SK-N-SH treated with all-trans-retinoic acid at 6 μM for 48 hours (cell line): ENCODE measurements around the gene RIOX2.

Source experiments
- ATAC-seq: fragments of 200-7000 bp; cut with Tn5 transposase; 3 replicates; pipeline ENCODE4 v1.9.1; 2020; ENCODE audit warnings: mild to moderate bottlenecking, moderate library complexity
- ARNTL ChIP-seq: fragments of 450-650 bp; formaldehyde crosslinking; IDR thresholded peaks from 2 replicates; pipeline ENCODE4 v1.5.0; 2020; ENCODE audit warnings: low read depth, mild to moderate bottlenecking, moderate library complexity, borderline replicate concordance
- BACH2 ChIP-seq: fragments of 250-450 bp; sonication (Bioruptor Pico); IDR thresholded peaks from 2 replicates; pipeline ENCODE4 v1.9.0; 2021; ENCODE audit warnings: mild to moderate bottlenecking, borderline replicate concordance
- CSDC2 ChIP-seq: fragments of 250-450 bp; sonication (Bioruptor Pico); IDR thresholded peaks from 2 replicates; pipeline ENCODE4 v1.5.0; 2020; ENCODE audit warnings: mild to moderate bottlenecking, moderate library complexity
- ESRRG ChIP-seq: fragments of 250-450 bp; sonication (Bioruptor Pico); IDR thresholded peaks from 2 replicates; pipeline ENCODE4 v1.6.1; 2021; ENCODE audit warnings: mild to moderate bottlenecking
- GLIS3 ChIP-seq: fragments of 250-450 bp; sonication (Bioruptor Pico); IDR thresholded peaks from 2 replicates; pipeline ENCODE4 v1.5.0; 2020; ENCODE audit warnings: mild to moderate bottlenecking, moderate library complexity
- ISL1 ChIP-seq: fragments of 250-450 bp; sonication (Bioruptor Pico); IDR thresholded peaks from 2 replicates; pipeline ENCODE4 v2.1.2; 2022; ENCODE audit warnings: mild to moderate bottlenecking, moderate library complexity
- OSR1 ChIP-seq: fragments of 250-450 bp; sonication (Bioruptor Pico); IDR thresholded peaks from 2 replicates; pipeline ENCODE4 v1.8.0; 2022; ENCODE audit warnings: moderate library complexity, mild to moderate bottlenecking, inconsistent platforms
- PPARA ChIP-seq: fragments of 250-450 bp; sonication (Bioruptor Pico); IDR thresholded peaks from 2 replicates; pipeline ENCODE4 v1.5.0; 2020; ENCODE audit warnings: mild to moderate bottlenecking, borderline replicate concordance
- RARB ChIP-seq: fragments of 250-450 bp; sonication (Bioruptor Pico); IDR thresholded peaks from 2 replicates; pipeline ENCODE4 v1.8.0; 2021; ENCODE audit warnings: mild to moderate bottlenecking, moderate library complexity
- SNAI2 ChIP-seq: fragments of 250-450 bp; sonication (Bioruptor Pico); IDR thresholded peaks from 2 replicates; pipeline ENCODE4 v1.5.0; 2020; ENCODE audit warnings: mild to moderate bottlenecking, moderate library complexity
- TCF4 ChIP-seq: fragments of 250-450 bp; sonication (Bioruptor Pico); IDR thresholded peaks from 2 replicates; pipeline ENCODE4 v1.8.0; 2021; ENCODE audit warnings: mild to moderate bottlenecking, moderate library complexity, borderline replicate concordance
- TOX ChIP-seq: fragments of 250-450 bp; sonication (Bioruptor Pico); IDR thresholded peaks from 2 replicates; pipeline ENCODE4 v1.8.0; 2021; ENCODE audit warnings: mild to moderate bottlenecking, moderate library complexity, borderline replicate concordance
- ZC3H10 ChIP-seq: fragments of 250-450 bp; sonication (Bioruptor Pico); IDR thresholded peaks from 2 replicates; pipeline ENCODE4 v1.5.1; 2021; ENCODE audit warnings: mild to moderate bottlenecking, moderate library complexity
- ZFP3 ChIP-seq: fragments of 250-450 bp; sonication (Bioruptor Pico); IDR thresholded peaks from 2 replicates; pipeline ENCODE4 v1.5.0; 2020; ENCODE audit warnings: mild to moderate bottlenecking, moderate library complexity
- ZFP30 ChIP-seq: fragments of 450-650 bp; formaldehyde crosslinking; IDR thresholded peaks from 2 replicates; pipeline ENCODE4 v1.5.0; 2022; ENCODE audit warnings: mild to moderate bottlenecking, moderate library complexity
- ZNF70 ChIP-seq: fragments of 450-650 bp; formaldehyde crosslinking; IDR thresholded peaks from 2 replicates; pipeline ENCODE4 v1.5.0; 2020; ENCODE audit warnings: mild to moderate bottlenecking, moderate library complexity
- ZNF8 ChIP-seq: fragments of 450-650 bp; formaldehyde crosslinking; IDR thresholded peaks from 2 replicates; pipeline ENCODE4 v1.5.0; 2020; ENCODE audit warnings: mild to moderate bottlenecking, moderate library complexity
- TF ChIP-seq, protein P1 (sequence below): fragments of 250-450 bp; sonication (Bioruptor Pico); IDR thresholded peaks from 2 replicates; pipeline ENCODE4 v1.8.0; 2021; ENCODE audit warnings: low read depth, mild to moderate bottlenecking, moderate library complexity, borderline replicate concordance
- TF ChIP-seq, protein P2 (sequence below): fragments of 250-450 bp; sonication (Bioruptor Pico); IDR thresholded peaks from 2 replicates; pipeline ENCODE4 v1.5.1; 2020; ENCODE audit warnings: low read depth, mild to moderate bottlenecking, moderate library complexity
- TF ChIP-seq, protein P3 (sequence below): fragments of 250-450 bp; sonication (Bioruptor Pico); IDR thresholded peaks from 2 replicates; pipeline ENCODE4 v1.8.0; 2020; ENCODE audit warnings: mild to moderate bottlenecking, moderate library complexity, borderline replicate concordance
- TF ChIP-seq, protein P4 (sequence below): fragments of 250-450 bp; sonication (Bioruptor Pico); IDR thresholded peaks from 2 replicates; pipeline ENCODE4 v1.5.0; 2020; ENCODE audit warnings: mild to moderate bottlenecking, moderate library complexity

RIOX2 gene

DNA sequence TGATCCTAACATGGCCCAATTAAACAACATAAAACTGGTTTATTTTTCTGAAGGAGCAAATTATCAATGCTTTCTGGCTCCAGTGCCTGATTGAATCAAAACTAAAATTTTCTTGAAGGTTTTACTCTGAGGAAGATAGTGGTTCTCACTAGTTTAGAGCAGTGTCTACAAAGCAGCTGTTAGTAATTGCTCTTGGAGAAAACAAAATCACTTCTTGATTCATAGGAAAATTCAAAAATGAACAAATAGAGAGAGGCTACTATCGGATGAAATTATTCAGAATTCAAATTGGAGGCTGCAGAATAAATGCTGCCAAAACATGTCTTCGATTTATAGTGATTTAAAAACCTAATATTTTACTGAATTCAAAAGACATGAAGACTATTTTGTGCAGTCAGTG lies 15.1 kb upstream of the RIOX2 start:
- TF ChIP-seq ARNTL (CRISPR knock-in tag) (no peak), TOX (no peak), ESRRG (no peak)

DNA sequence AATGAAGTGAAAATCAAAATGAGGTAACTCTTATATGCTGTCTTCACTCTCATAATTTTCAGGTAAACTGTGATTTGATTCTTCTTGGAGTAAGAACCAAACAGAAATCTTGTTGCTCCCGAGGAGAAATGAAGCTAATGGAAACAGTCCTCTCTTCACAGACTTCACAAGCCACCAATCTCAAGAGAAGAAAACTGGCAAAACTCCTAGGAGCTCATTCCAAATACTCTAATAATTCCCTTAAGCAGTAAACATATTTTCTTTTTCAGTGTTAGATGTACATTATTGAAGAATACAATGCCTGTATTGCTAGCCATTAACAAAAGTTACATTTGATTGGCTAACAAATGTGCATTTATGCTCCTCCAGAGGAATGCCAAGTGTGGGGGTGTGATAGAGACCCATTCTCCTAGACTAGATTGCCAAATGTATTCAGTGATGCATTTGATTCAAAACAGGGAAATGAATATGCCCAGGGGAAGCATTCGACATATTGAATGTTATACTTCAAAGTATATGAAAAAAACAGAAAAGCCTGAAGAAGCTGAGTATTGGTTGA lies 11.8 kb upstream of the RIOX2 start:
- TF ChIP-seq GLIS3 (CRISPR knock-in tag) (no peak), OSR1 (CRISPR knock-in tag) (no peak), ZNF70 (CRISPR knock-in tag) (no peak)
- no peak for ATAC-seq

More for the DNA sequence above, 15.1 kb upstream of the RIOX2 start:
- no peak for ATAC-seq

DNA sequence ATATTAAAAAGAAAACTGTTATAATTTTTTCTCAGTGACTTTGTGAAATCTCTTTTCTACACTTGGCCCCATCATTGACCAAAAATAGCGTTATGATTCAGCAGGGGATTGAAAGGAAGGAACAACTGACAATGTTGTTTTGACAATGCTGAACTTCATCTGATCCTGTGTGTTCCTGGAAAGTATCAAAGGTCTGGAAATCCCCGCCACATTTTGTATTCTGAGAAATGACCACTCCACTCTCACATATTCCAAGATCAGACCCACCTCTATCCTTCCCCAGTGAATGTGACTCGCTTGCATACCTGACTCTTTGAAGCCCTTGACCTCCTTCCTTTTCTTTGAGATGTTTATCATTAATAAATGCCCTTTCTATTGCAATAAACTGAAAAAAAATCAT lies 9.7 kb upstream of the RIOX2 start:
- ATAC-seq, result no peak
- no peak for TF ChIP-seq ZNF8 (CRISPR knock-in tag)
- TF ChIP-seq PPARA (CRISPR knock-in tag), result no peak
- TF ChIP-seq ZFP30 (CRISPR knock-in tag), result no peak
- no peak for TF ChIP-seq GLIS3 (CRISPR knock-in tag)
- no peak for TF ChIP-seq SNAI2 (CRISPR knock-in tag)
- no peak for TF ChIP-seq ARNTL (CRISPR knock-in tag)
- no peak for TF ChIP-seq CSDC2
- TF ChIP-seq, protein P1, sequence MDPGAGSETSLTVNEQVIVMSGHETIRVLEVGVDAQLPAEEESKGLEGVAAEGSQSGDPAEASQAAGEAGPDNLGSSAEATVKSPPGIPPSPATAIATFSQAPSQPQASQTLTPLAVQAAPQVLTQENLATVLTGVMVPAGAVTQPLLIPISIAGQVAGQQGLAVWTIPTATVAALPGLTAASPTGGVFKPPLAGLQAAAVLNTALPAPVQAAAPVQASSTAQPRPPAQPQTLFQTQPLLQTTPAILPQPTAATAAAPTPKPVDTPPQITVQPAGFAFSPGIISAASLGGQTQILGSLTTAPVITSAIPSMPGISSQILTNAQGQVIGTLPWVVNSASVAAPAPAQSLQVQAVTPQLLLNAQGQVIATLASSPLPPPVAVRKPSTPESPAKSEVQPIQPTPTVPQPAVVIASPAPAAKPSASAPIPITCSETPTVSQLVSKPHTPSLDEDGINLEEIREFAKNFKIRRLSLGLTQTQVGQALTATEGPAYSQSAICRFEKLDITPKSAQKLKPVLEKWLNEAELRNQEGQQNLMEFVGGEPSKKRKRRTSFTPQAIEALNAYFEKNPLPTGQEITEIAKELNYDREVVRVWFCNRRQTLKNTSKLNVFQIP, result no peak
- TF ChIP-seq, protein P2, sequence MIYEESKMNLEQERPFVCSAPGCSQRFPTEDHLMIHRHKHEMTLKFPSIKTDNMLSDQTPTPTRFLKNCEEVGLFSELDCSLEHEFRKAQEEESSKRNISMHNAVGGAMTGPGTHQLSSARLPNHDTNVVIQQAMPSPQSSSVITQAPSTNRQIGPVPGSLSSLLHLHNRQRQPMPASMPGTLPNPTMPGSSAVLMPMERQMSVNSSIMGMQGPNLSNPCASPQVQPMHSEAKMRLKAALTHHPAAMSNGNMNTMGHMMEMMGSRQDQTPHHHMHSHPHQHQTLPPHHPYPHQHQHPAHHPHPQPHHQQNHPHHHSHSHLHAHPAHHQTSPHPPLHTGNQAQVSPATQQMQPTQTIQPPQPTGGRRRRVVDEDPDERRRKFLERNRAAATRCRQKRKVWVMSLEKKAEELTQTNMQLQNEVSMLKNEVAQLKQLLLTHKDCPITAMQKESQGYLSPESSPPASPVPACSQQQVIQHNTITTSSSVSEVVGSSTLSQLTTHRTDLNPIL (CRISPR knock-in tag), result no peak
- no peak for TF ChIP-seq ESRRG
- TF ChIP-seq, protein P3, sequence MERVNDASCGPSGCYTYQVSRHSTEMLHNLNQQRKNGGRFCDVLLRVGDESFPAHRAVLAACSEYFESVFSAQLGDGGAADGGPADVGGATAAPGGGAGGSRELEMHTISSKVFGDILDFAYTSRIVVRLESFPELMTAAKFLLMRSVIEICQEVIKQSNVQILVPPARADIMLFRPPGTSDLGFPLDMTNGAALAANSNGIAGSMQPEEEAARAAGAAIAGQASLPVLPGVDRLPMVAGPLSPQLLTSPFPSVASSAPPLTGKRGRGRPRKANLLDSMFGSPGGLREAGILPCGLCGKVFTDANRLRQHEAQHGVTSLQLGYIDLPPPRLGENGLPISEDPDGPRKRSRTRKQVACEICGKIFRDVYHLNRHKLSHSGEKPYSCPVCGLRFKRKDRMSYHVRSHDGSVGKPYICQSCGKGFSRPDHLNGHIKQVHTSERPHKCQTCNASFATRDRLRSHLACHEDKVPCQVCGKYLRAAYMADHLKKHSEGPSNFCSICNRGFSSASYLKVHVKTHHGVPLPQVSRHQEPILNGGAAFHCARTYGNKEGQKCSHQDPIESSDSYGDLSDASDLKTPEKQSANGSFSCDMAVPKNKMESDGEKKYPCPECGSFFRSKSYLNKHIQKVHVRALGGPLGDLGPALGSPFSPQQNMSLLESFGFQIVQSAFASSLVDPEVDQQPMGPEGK, result no peak
- TF ChIP-seq, all 23 proteins: peak for 0

DNA sequence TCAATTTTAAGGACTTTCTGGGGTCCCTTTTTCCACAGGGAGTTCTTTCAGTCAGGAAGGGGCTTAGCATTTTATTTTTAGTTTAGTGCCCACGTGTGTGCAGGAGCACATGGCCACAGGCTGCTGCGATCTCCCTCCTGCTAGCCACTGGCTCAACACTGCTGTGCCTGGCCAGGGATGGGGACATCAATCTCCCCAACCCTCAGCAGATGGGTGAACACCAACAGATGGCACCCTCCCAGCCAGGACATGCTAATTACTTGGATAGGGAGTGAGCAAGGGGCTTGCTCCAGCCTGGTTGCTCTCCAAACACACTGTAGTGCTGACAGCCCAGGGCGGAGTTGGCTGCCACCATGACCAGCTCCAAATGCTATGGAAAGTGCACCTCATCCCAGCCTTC lies 7.4 kb upstream of the RIOX2 start:
- ATAC-seq, result no peak
- TF ChIP-seq ISL1 (CRISPR knock-in tag) (no peak), TOX (no peak), ZNF8 (CRISPR knock-in tag) (no peak)
- TF ChIP-seq, all 23 proteins: peak for 0

DNA sequence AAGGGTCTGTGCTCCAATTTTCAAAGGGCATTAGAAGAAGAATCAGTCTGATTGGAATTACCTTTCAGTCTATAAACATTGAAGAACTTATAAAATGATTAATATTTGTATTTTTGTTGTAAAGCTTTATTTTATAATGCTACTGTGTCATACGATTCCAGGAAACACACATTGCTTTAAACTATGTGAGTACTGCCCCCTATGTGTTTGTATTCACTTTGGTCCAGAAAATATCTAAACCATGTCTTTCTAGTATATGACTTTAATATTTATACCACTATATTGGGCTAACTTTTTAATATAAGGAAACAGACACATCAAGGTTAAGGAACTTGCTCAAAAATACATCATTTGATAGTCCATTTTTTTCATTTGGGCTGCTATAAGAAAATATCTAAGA lies 3.2 kb upstream of the RIOX2 start:
- ATAC-seq, result no peak
- no peak for TF ChIP-seq RARB
- no peak for TF ChIP-seq ARNTL (CRISPR knock-in tag)
- no peak for TF ChIP-seq GLIS3 (CRISPR knock-in tag)
- TF ChIP-seq, protein P2 (CRISPR knock-in tag), result no peak
- TF ChIP-seq, protein P1, result no peak
- TF ChIP-seq, protein P4, sequence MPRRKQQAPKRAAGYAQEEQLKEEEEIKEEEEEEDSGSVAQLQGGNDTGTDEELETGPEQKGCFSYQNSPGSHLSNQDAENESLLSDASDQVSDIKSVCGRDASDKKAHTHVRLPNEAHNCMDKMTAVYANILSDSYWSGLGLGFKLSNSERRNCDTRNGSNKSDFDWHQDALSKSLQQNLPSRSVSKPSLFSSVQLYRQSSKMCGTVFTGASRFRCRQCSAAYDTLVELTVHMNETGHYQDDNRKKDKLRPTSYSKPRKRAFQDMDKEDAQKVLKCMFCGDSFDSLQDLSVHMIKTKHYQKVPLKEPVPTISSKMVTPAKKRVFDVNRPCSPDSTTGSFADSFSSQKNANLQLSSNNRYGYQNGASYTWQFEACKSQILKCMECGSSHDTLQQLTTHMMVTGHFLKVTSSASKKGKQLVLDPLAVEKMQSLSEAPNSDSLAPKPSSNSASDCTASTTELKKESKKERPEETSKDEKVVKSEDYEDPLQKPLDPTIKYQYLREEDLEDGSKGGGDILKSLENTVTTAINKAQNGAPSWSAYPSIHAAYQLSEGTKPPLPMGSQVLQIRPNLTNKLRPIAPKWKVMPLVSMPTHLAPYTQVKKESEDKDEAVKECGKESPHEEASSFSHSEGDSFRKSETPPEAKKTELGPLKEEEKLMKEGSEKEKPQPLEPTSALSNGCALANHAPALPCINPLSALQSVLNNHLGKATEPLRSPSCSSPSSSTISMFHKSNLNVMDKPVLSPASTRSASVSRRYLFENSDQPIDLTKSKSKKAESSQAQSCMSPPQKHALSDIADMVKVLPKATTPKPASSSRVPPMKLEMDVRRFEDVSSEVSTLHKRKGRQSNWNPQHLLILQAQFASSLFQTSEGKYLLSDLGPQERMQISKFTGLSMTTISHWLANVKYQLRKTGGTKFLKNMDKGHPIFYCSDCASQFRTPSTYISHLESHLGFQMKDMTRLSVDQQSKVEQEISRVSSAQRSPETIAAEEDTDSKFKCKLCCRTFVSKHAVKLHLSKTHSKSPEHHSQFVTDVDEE (CRISPR knock-in tag), result no peak
- no peak for TF ChIP-seq ESRRG
- TF ChIP-seq TOX, result no peak
- TF ChIP-seq ZNF8 (CRISPR knock-in tag), result no peak
- TF ChIP-seq ZFP3, result no peak
- TF ChIP-seq ZC3H10 (CRISPR knock-in tag), result no peak
- TF ChIP-seq ZFP30 (CRISPR knock-in tag), result no peak
- no peak for TF ChIP-seq PPARA (CRISPR knock-in tag)
- TF ChIP-seq TCF4, result no peak
- no peak for TF ChIP-seq OSR1 (CRISPR knock-in tag)
- TF ChIP-seq BACH2, result no peak
- no peak for TF ChIP-seq ISL1 (CRISPR knock-in tag)
- TF ChIP-seq CSDC2, result no peak
